Loucy (cell line): ENCODE results near the gene IL6R.

Experiments
- CTCF ChIP-seq: fragments of 200-600 bp; sonication (generic); conservative IDR thresholded peaks from 2 replicates; pipeline ENCODE4 v1.5.1; 2014; ENCODE audit warnings: mild to moderate bottlenecking, antibody characterized with exemption, low read length
- EZH2phosphoT487 ChIP-seq: fragments of 200-600 bp; IDR thresholded peaks from 2 replicates; pipeline ENCODE4 v1.6.1; 2018; ENCODE audit warnings: antibody characterized with exemption, mild to moderate bottlenecking, moderate library complexity, borderline replicate concordance

- TF ChIP-seq CTCF (no peak), EZH2phosphoT487 (no peak)
Observed at GRCh38 chr1:154499446-154499845, 94.3 kb downstream of the IL6R start.
